ACC112 (cell line): ENCODE data around the gene TGOLN2.
"Not testable (repeated sequence)": the region's sequence is repeated elsewhere in the genome, so short reads cannot be mapped to it uniquely, and the experiment has no call there.

ENCODE experiments used
- H2AFZ ChIP-seq: fragments of 200-600 bp; sonication (generic); one replicate; pipeline ENCODE4 v1.6.0; 2017; ENCODE audit warnings: antibody characterized with exemption, low read length; ENCODE audit not compliant: unreplicated experiment
- H3K27ac ChIP-seq: fragments of 200-600 bp; sonication (generic); 2 replicates; pipeline ENCODE4 v1.5.1; 2014; ENCODE audit warnings: low read depth, mild to moderate bottlenecking, antibody characterized with exemption, low read length, moderate library complexity
- H3K27me3 ChIP-seq: fragments of 200-600 bp; sonication (generic); 2 replicates; pipeline ENCODE4 v1.6.1; 2014; ENCODE audit warnings: mild to moderate bottlenecking, antibody characterized with exemption, low read length, moderate library complexity, mixed read lengths; ENCODE audit not compliant: insufficient read depth
- H3K36me3 ChIP-seq: fragments of 200-600 bp; sonication (generic); 2 replicates; pipeline ENCODE4 v1.6.1; 2016; ENCODE audit warnings: mild to moderate bottlenecking, antibody characterized with exemption, low read length, moderate library complexity, mixed read lengths; ENCODE audit not compliant: insufficient read depth
- H3K4me1 ChIP-seq: fragments of 200-600 bp; sonication (generic); one replicate; pipeline ENCODE4 v1.6.1; 2016; ENCODE audit warnings: low read length, mixed read lengths; ENCODE audit not compliant: insufficient read depth, unreplicated experiment, control insufficient read depth
- H3K4me3 ChIP-seq: fragments of 200-600 bp; sonication (generic); 2 replicates; pipeline ENCODE4 v1.5.1; 2014; ENCODE audit warnings: mild to moderate bottlenecking, low read depth, low read length
- H3K79me2 ChIP-seq: fragments of 200-600 bp; sonication (generic); one replicate; pipeline ENCODE4 v1.6.0; 2016; ENCODE audit warnings: low read length; ENCODE audit not compliant: control insufficient read depth, unreplicated experiment, insufficient read depth

Gene TGOLN2

DNA sequence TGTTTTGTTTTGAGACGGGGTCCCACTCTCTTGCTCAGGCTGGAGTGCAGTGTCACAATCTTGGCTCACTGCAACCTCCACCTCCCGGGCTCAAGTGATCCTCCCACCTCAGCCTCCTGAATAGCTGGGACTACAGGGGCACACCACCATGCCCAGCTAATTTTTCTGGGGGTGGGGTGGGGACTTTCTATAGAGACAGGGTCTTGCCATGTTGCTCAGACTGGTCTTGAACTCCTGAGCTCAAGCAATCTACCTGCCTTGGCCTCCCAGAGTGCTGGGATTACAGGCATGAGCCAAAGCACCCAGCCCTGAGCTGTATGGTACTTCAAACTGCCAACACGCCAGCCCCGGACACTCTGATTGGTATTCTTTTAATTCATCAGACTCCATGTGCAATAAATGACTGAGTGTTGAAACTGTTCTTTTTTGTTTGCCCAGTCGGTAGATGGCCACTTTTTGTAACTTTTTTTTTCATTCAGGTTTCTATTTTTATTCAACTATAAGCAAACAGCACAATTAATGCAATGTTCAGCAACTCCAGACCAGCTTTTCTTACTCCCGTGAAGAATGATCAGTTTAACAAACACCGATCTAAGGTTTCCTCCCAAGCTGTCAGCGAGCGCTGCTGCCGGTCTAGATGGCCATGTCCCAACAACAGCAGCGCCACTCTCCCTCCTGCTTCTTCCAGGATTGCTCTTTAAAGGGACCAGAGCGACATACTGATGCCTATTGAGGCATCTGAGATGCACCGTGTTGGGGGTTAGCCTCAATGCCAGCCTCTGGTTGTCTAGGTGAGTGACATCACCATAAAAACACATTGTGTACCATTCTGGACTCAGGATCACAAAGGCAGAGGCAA, 12.5 kb upstream of the TGOLN2 start:
- no peaks in the 10 kb centered on the region; the same call in 1 of the 2 replicates for H3K36me3 ChIP-seq
- no peak overlapping the region for H3K4me3 ChIP-seq
- no peak overlapping the region for H3K27ac ChIP-seq
- no peaks in the 10 kb centered on the region for H3K79me2 ChIP-seq
- peaks cover 2% of the 10 kb centered on the region; the same call in 1 of the 2 replicates for H3K27me3 ChIP-seq
- no peak overlapping the region for H2AFZ ChIP-seq
- no peaks in the 10 kb centered on the region for H3K4me1 ChIP-seq

DNA sequence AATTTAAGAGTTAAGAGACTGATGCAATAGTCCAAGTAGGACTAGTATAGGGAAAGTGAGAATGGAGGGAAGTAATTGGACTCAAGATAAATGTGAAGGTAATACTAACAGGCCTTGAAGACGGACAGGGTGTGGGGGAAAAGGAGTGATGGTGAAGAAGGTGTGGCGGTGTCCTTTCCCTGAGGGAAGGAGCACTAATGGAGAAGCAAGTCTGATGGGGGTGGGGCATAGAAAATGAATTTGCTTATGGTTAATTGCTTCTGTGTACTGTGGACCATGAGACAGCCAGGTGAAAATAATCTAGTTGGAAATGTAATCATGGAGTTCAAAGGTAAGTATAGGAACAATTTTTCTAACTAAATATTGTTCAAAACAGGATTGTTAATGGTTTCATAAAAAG, 7.1 kb upstream of the TGOLN2 start:
- H3K36me3 ChIP-seq = no peaks in the 10 kb centered on the region
- no peaks in the 10 kb centered on the region for H3K79me2 ChIP-seq
- H3K27me3 ChIP-seq = peaks cover 2% of the 10 kb centered on the region; the same call in 1 of the 2 replicates
- H3K4me1 ChIP-seq = no peaks in the 10 kb centered on the region
- H2AFZ ChIP-seq = no peak overlapping the region
- no peak overlapping the region for H3K27ac ChIP-seq
- H3K4me3 ChIP-seq = no peak overlapping the region

DNA sequence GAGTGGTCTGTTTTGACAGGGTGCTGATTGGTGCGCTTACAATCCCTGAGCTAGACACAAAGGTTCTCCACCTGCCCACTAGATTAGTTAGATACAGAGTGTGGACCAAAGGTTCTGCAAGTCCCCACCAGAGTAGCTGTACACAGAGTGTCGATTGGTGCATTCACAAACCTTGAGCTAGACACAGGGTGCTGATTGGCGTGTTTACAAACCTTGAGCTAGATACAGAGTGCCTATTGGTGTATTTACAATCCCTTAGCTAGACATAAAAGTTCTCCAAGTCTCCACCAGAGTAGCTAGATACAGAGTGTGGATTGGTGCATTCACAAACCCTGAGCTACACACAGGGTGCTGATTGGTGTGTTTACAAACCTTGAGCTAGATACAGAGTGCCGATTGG, 6.1 kb upstream of the TGOLN2 start:
- H3K79me2 ChIP-seq, H3K4me3 ChIP-seq, H3K4me1 ChIP-seq, H2AFZ ChIP-seq, H3K27me3 ChIP-seq, H3K36me3 ChIP-seq, H3K27ac ChIP-seq: not testable (repeated sequence)

- Histone ChIP-seq H2AFZ (no peak overlapping the region), H3K4me3 (no peak overlapping the region), H3K79me2 (peaks cover 16% of the 10 kb centered on the region), H3K27ac (no peak overlapping the region), H3K4me1 (no peaks in the 10 kb centered on the region), H3K36me3 (peaks cover 8% of the 10 kb centered on the region; the same call in 1 of the 2 replicates), H3K27me3 (no peaks in the 10 kb centered on the region)
Measured at GRCh38 chr2:85330839-85331636, 3.2 kb upstream of the TGOLN2 start.

- H3K4me3 ChIP-seq, H2AFZ ChIP-seq, H3K27me3 ChIP-seq, H3K27ac ChIP-seq: not testable (repeated sequence)
- peaks cover 30% of the 10 kb centered on the region for H3K79me2 ChIP-seq
- H3K36me3 ChIP-seq = peaks cover 15% of the 10 kb centered on the region; the same call in 1 of the 2 replicates
- H3K4me1 ChIP-seq = peaks cover 13% of the 10 kb centered on the region
Measured at GRCh38 chr2:85329701-85330100, 1.9 kb upstream of the TGOLN2 start.

DNA sequence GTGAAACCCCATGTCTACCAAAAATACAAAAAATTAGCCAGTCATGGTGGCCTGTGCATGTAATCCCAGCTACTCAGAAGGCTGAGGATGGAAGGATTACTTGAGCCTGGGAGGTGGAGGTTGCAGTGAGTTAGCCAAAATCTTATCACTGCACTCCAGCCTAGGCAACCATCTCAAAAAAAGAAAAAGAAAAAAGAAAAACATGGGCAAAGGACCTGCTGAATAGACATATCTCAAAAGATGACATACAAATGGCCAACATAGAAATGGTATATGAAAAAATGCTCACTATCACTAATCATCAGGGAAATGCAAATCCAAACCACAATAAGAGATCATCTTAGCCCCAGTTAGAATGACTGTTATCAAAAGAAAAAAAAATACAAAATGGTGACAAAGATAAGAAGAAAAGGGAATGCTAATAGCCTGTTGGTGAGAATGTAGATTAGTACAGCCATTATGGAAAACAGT, 1.4 kb upstream of the TGOLN2 start:
- Histone ChIP-seq H3K27me3 (no peaks in the 10 kb centered on the region), H3K36me3 (peaks cover 20% of the 10 kb centered on the region), H3K4me1 (peaks cover 16% of the 10 kb centered on the region), H3K4me3 (peak overlapping the region; percentile 96), H3K27ac (no peak overlapping the region), H3K79me2 (peaks cover 35% of the 10 kb centered on the region), H2AFZ (no peak overlapping the region)

- Histone ChIP-seq H3K27me3 (no peaks in the 10 kb centered on the region), H3K4me1 (peaks cover 16% of the 10 kb centered on the region), H3K79me2 (peaks cover 49% of the 10 kb centered on the region), H3K4me3 (peak overlapping the region; percentile 96), H3K27ac (peak overlapping the region; percentile 82; the same call in 1 of the 2 replicates), H2AFZ (peak overlapping the region; percentile 79), H3K36me3 (peaks cover 31% of the 10 kb centered on the region)
Measured at GRCh38 chr2:85327160-85327821, 498 bp downstream of the TGOLN2 start.

DNA sequence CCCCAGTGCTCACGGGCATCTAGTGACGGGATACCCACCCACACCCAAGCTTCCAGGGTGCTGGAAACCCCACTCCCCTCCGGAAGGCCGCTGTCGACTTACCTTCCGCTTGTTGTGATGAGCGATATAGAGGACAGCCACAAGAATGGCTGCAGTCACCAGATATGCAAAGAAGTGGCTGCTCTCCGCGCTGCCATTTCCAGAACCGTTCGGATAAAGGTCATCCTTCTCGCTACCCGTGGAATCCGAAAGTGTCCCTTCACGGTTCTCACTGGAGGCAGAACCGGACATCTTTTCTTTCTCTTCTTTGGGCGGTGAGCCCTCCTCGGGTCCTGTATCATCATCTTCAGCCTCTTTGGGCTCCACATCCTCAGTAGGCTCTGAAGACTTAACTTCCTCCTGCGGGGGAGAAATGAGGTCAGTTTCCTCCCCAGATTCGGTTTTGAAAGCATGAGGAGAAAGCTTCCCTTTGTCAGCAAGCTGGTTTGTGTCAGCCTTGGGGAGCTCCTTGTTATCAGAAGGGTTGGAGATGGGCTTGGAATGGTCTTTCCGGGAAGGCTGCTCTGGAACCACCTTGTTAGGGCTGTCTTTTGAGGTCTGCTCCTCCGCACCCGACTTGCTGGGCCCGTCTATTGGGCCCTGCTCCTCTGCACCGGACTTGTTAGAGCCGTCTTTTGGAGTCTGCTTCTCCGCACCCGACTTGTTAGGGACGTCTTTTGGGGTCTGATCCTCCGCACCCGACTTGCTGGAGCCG, 1.2 kb downstream of the TGOLN2 start:
- H3K27ac ChIP-seq = peak overlapping the region; percentile 6; the same call in 1 of the 2 replicates

DNA sequence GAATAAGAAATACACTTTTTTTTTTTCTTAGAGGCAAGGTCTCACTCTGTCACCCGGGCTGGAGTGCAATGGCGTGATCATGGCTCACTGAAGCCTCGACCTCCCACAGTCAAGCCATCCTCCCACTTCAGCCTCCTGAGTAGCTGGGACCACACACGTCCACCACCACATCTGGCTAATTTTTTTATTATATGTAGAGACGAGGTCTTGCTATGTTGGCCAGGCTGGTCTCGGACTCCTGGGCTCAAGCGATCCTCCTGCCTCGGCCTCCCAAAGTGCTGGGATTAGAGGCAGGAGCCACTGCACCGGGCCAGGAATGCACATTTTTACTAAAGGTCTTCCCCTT, 2.4 kb downstream of the TGOLN2 start:
- Histone ChIP-seq H2AFZ (no peak overlapping the region), H3K79me2 (peaks cover 63% of the 10 kb centered on the region), H3K27ac (peak overlapping the region; percentile 9; the same call in 1 of the 2 replicates), H3K27me3 (no peaks in the 10 kb centered on the region), H3K36me3 (peaks cover 48% of the 10 kb centered on the region), H3K4me3 (peak overlapping the region; percentile 96), H3K4me1 (peaks cover 16% of the 10 kb centered on the region)

More for the DNA sequence above, 1.2 kb downstream of the TGOLN2 start:
- Histone ChIP-seq H3K4me3 (peak overlapping the region; percentile 96), H2AFZ (no peak overlapping the region), H3K4me1 (peaks cover 16% of the 10 kb centered on the region), H3K27me3 (no peaks in the 10 kb centered on the region), H3K36me3 (peaks cover 38% of the 10 kb centered on the region), H3K79me2 (peaks cover 53% of the 10 kb centered on the region)
